Activated gamma-delta T cell treated with anti-CD3 and anti-CD28 coated beads, Interleukin-2, amount 50 U/mL, for 16 hours (primary cell): ENCODE results near the gene CTSD.

ENCODE experiments used
- DNase-seq: peaks from one replicate; pipeline ENCODE4 v3.0.0-alpha.2; 2020; ENCODE audit warnings: low read depth

The CTSD gene

GRCh38 chr11:1729692-1730011 is 34.1 kb downstream of the CTSD start:
- DNase-seq: no peak

DNA sequence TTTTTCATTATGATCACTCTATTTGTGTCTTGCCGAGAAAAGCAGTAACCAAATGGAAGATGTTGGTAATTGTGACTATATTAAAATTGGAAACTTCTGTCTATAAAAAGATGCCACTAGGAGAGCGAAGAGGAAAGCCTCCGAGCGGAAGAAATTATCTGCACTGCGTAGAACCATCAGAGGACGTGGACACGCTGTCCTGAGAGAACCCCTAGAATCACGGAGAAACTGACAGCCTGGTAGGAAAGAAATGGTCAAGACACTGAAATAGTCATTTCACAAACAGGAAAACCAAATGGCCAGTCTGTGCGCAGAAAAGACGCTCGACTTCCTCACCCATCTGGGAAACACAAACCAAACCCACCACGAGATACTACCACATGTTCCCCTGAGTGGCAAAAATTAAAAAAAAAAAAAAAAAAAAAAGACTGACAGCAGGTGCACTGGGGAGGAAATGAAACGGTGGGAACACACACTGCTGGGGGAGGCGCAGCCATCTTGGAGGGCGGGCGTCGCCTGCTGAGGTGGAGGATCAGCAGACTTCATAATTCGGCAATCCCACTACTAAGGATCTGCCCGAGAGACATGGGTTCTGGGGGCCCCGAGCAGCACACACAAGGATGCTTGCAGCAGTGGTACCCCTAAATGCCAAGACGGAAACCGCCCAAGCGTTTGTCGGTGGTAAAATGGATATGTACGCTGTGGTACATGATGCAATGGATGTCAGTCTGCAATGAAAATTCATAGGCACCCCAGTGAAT is 34.6 kb downstream of the CTSD start:
- no peak for DNase-seq

DNA sequence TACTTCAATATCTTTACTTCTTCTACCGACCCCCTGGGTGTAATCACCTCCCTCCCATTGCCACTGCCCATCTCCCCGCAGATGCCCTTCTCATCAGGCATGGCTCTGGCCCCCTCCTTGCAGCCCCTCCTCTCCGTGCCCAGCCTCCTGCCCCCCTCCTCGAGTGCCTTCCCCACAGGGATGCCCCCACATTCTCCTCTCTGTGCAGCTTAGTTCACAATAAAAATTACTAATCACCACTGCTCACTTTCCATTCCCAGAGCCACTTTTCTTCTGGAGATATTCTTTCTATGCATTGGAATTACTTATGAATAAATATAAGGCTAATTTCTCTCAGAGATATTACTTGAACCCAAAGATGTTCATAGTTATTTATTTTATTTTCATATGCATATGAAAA is 35.4 kb downstream of the CTSD start:
- DNase-seq: no peak

DNA sequence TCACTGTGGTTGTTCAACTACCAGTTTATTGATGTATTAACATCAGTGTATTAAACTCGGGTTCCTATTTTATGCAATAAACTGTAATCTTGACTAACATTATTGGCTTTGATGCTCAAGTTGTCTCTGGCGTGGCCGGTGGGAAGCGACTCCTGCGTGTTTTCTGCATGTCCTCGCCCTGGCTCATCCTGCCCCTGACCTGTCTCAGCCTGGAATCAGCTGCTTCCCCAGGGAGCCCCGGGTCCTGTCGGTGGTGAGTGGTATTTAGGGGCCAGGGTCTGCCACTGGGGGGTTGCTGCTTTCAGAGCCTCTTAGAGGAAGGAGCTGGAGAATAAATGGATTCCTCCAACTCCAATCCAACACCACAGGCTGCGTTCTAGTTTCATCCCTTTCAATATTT is 35.9 kb downstream of the CTSD start:
- no peak for DNase-seq

DNA sequence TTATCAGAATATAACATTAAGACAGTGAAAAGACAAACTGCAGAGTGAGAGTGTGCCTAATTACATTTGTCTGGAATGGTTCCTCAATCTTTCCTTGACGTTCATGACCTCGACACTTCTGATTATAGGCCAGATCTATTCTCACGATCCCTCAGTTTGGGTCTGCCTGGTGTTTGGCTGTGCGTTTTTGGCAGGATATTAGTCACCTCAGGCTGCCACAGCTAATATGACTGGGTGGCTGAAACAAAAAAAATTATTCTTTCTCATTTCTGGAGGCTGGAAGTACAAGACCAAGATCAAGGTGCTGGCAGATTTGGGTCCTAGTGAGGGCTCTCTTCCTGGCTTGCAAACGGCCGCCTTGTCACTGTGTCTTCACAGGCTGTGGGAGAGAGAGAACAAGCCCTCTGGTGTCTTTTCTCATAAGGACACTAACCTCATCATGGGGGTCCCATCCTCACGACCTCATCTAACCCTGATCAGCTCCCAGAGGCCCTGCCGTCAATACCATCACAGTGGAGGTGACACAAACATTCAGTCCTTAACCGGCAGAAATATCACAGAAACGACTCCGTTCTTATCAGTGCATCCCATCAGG is 36.5 kb downstream of the CTSD start:
- DNase-seq: no peak

- no peak for DNase-seq
Measured at GRCh38 chr11:1719781-1720180, 43.9 kb downstream of the CTSD start.

DNA sequence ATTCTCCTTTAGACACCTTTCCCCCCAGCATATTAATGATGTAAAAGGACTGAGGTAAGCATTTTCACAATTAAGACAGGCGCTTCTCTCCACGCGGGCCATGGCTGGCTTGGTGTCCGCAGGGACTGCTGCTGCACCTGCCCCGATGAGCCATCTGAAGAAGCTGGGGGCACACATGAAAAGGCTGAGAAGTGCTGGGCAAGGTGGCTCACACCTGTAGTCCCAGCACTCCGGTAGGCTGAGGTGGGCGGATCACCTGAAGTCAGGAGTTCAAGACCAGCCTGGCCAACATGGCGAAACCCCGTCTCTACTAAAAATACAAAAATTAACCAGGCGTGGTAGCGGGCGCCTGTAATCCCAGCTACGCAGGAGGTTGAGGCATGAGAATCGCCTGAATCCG is 45.4 kb downstream of the CTSD start:
- no peak for DNase-seq

GRCh38 chr11:1717745-1718144 is 46.0 kb downstream of the CTSD start:
- no peak for DNase-seq

GRCh38 chr11:1714908-1715885 is 48.5 kb downstream of the CTSD start:
- no peak for DNase-seq

DNA sequence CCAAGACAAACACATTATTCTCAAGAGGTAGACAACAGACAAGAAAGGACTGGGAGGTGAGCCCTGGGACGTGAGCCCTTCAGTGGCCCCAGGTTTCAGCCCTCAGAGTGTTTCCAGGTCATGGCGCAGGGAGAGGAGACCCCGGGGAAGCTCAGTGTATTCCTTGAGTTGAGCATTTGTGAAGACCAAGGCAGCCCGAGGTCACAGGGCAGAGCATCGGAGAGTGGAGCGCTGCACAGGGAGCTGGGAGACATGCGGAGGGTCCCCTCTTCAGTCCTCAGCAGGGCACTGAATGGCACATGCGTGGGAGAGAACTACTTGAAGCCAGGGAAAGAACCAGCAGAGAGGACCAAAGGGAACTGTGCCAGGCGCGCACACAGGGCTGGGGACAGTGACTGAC is 55.0 kb downstream of the CTSD start:
- no peak for DNase-seq

- no peak for DNase-seq
Measured at GRCh38 chr11:1707751-1708150, 56.0 kb downstream of the CTSD start.

DNA sequence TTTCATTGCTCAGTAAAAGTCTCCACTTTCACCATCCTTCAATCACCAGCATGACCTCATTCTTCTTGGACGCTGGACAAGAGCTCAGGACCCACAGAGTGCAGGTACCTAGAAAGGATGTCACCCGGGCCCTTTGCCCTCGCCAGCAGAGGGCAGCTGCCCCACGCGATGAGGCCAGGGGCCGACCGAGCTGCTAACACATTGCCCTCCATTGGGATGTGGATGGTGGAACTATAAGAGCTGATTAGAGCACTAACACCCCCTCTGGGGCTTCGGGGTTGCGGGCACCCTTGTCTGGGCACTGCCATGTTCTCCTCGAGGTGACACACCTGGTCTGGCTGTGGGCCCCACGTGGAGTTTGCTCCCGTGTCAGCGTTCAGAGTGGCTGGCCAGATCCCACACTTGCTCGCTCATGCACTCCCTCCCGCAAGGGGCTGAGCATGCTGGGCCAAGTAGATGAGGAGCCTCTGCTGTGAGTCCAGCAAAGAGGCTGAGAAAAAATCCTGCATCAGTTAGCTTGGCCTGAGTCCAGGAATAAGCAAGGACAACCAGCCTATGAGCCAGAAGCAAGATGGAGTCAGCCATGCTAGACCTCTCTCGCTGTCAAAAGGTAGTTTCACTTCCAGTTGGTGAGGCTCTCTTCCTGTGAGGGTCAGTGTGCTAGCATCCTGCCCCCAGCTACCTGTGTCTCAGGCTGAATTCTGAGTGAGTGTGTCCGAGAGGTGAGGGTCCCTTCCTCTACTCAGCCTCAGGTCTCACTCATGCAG is 56.9 kb downstream of the CTSD start:
- DNase-seq: no peak

GRCh38 chr11:1705126-1706052 is 58.3 kb downstream of the CTSD start:
- no peak for DNase-seq

- no peak for DNase-seq
Measured at GRCh38 chr11:1703146-1703545, 60.6 kb downstream of the CTSD start.
